ENCODE measurements around the gene SRPRB. TPM values are rescaled to one million over a fixed set of nuclear protein-coding genes. Genes with fewer than 3 reads are reported as not detected.

The SRPRB gene
- total RNA-seq, 1 donor from 2014 or later = 61.5 TPM

DNA sequence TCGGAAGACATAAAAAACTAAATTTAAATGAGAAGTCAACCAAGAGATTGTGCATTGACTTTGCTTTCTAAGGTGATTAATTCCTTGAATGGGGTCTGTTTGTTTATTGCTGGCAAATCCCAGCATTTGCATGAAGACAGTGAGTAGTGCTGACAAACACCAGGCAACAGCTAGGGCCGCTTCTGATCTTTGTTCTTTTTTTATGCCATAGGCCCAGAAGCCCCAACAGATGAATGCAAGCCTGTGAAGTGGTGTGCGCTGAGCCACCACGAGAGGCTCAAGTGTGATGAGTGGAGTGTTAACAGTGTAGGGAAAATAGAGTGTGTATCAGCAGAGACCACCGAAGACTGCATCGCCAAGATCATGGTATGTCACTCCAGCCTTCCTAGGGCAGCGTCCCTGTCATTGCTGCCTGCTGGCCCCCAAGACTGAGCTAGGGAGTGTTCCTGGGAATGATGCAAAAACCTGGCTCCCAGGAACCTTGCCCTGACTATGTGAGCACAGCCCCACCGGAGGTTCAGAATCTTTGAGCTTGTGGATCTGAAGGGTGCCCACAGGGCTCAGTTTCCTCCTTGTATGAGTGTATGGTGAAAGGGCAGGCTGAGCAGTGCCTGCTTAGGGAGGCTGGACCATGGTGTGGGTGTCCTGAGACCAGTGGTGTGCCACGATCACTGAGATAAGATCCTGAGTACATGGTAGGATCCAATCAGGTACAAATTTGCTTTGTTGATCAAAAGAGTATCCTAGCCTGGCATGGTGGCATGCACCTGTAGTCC lies 46.5 kb upstream of the SRPRB start:
- TF ChIP-seq, protein P1, sequence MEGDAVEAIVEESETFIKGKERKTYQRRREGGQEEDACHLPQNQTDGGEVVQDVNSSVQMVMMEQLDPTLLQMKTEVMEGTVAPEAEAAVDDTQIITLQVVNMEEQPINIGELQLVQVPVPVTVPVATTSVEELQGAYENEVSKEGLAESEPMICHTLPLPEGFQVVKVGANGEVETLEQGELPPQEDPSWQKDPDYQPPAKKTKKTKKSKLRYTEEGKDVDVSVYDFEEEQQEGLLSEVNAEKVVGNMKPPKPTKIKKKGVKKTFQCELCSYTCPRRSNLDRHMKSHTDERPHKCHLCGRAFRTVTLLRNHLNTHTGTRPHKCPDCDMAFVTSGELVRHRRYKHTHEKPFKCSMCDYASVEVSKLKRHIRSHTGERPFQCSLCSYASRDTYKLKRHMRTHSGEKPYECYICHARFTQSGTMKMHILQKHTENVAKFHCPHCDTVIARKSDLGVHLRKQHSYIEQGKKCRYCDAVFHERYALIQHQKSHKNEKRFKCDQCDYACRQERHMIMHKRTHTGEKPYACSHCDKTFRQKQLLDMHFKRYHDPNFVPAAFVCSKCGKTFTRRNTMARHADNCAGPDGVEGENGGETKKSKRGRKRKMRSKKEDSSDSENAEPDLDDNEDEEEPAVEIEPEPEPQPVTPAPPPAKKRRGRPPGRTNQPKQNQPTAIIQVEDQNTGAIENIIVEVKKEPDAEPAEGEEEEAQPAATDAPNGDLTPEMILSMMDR (conservative IDR thresholded peaks at IDR 0.05) = no peak
- H3K9me3 Mint-ChIP-seq = no peaks in the 10 kb centered on the region
- peaks cover 16% of the 10 kb centered on the region for H3K27me3 Mint-ChIP-seq (ENCODE audit: low read depth)
- H3K36me3 Mint-ChIP-seq (ENCODE audit: low read depth) = no peaks in the 10 kb centered on the region
- no peak for DNase-seq (ENCODE audit: low read depth, low spot score)
- H3K4me1 Mint-ChIP-seq = no peaks in the 10 kb centered on the region
- H3K27ac Mint-ChIP-seq (ENCODE audit: unreplicated experiment) = no peak overlapping the region
- H3K4me3 Mint-ChIP-seq = no peak overlapping the region

GRCh38 chr3:133759740-133760305 lies 45.8 kb upstream of the SRPRB start:
- Mint-ChIP-seq H3K9me3 (no peaks in the 10 kb centered on the region), H3K4me1 (no peaks in the 10 kb centered on the region), H3K27me3 (ENCODE audit: low read depth) (peaks cover 16% of the 10 kb centered on the region), H3K27ac (ENCODE audit: unreplicated experiment) (no peak overlapping the region), H3K4me3 (no peak overlapping the region), H3K36me3 (ENCODE audit: low read depth) (no peaks in the 10 kb centered on the region)
- no peak for DNase-seq (ENCODE audit: low read depth, low spot score)
- TF ChIP-seq, protein P1 (conservative IDR thresholded peaks at IDR 0.05) = no peak

DNA sequence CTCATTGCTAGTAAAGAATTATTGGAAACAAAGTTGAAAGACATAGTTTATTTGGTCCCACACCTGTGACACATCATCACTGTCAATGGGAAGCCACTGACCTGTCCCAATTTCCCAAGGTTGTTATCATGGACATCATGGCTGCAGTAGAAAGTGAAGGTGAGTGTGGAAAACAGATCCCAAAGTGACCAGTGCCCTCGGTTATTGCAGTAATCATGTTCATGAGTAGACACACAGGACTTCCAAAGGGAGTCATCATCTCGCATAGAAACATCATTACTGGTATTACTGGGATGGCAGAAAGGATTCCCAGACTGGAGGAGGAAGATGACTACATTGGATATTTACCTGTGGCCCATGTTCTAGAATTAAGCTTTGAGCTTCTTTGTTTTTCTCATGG lies 44.7 kb upstream of the SRPRB start:
- Mint-ChIP-seq H3K4me3 (no peak overlapping the region), H3K9me3 (no peaks in the 10 kb centered on the region), H3K4me1 (no peaks in the 10 kb centered on the region), H3K27me3 (ENCODE audit: low read depth) (peaks cover 16% of the 10 kb centered on the region), H3K27ac (ENCODE audit: unreplicated experiment) (no peak overlapping the region), H3K36me3 (ENCODE audit: low read depth) (no peaks in the 10 kb centered on the region)
- TF ChIP-seq, protein P1 (conservative IDR thresholded peaks at IDR 0.05) = no peak
- no peak for DNase-seq (ENCODE audit: low read depth, low spot score)

GRCh38 chr3:133761605-133762484 lies 43.8 kb upstream of the SRPRB start:
- TF ChIP-seq, protein P1 (conservative IDR thresholded peaks at IDR 0.05) = no peak
- Mint-ChIP-seq H3K36me3 (ENCODE audit: low read depth) (no peaks in the 10 kb centered on the region), H3K27me3 (ENCODE audit: low read depth) (peaks cover 20% of the 10 kb centered on the region), H3K4me1 (no peaks in the 10 kb centered on the region), H3K27ac (ENCODE audit: unreplicated experiment) (no peak overlapping the region), H3K9me3 (no peaks in the 10 kb centered on the region), H3K4me3 (no peak overlapping the region)
- no peak for DNase-seq (ENCODE audit: low read depth, low spot score)

DNA sequence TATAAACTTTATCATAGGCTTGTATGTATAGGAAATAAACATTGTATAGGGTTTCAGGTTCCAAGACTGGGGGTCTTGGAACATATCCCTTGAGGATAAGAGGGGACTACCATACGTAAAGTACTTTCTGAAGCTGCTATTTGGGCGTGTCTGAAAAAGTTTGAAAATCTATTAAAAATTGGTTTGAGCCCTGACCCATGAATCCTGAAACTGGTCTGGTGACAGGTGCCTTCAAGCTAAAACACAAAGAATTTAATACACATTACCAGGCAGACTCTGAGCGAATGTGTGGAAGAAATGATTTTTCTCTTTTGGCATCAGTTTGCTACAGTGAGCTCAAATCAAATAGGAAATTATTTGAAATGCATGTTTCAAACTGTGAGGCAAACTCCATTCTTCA lies 43.1 kb upstream of the SRPRB start:
- Mint-ChIP-seq H3K4me1 (no peaks in the 10 kb centered on the region), H3K36me3 (ENCODE audit: low read depth) (no peaks in the 10 kb centered on the region), H3K27me3 (ENCODE audit: low read depth) (peaks cover 20% of the 10 kb centered on the region), H3K9me3 (no peaks in the 10 kb centered on the region), H3K27ac (ENCODE audit: unreplicated experiment) (no peak overlapping the region), H3K4me3 (no peak overlapping the region)
- DNase-seq (ENCODE audit: low read depth, low spot score) = no peak
- TF ChIP-seq, protein P1 (conservative IDR thresholded peaks at IDR 0.05) = no peak

Data from neural crest cell (in vitro differentiated cells).